K562 (cell line): ENCODE results near the gene KAZN. TPM values are rescaled to one million over a fixed set of nuclear protein-coding genes. Genes with fewer than 3 reads are reported as not detected.

ENCODE experiments used
- ATF1 ChIP-seq, 2 experiments: fragments of 450-650 bp in 1 of 2; IDR thresholded peaks; 2 replicates each; pipeline ENCODE4 v1.6.1; 2016; ENCODE audit warnings: missing compliant biosample characterization in 1 of 2, missing genetic modification characterization in 1 of 2
- FOXM1 ChIP-seq, 2 experiments: fragments of 450-650 bp in 1 of 2; sonication (generic) in 1 of 2; formaldehyde crosslinking in 1 of 2; IDR thresholded peaks; 2 replicates each; pipeline versions ENCODE4 v1.6.1 to v1.9.0; 2017 to 2022; ENCODE audit warnings: low read depth in 2 of 2, mild to moderate bottlenecking in 2 of 2, missing genetic modification reagents in 1 of 2, moderate library complexity in 1 of 2
- HCFC1 ChIP-seq: IDR thresholded peaks from 2 replicates; pipeline ENCODE4 v1.6.1; 2012; ENCODE audit warnings: low read depth, low read length, improper control_type of control experiment
- HDAC1 ChIP-seq, 2 experiments: fragments of 450-650 bp; IDR thresholded peaks; 2 replicates each; pipeline ENCODE4 v1.6.1; 2016 to 2017; ENCODE audit warnings: inconsistent platforms in 1 of 2, mild to moderate bottlenecking in 1 of 2, moderate library complexity in 1 of 2
- HDAC3 ChIP-seq: fragments of 450-650 bp; IDR thresholded peaks from 2 replicates; pipeline ENCODE4 v1.6.1; 2018; ENCODE audit warnings: borderline replicate concordance, mild to moderate bottlenecking, moderate library complexity; ENCODE audit not compliant: partially characterized antibody
- HNRNPH1 ChIP-seq: fragments of 200-400 bp; formaldehyde crosslinking; optimal IDR thresholded peaks from 2 replicates; pipeline ENCODE3; 2017; ENCODE audit warnings: low read depth, mild to moderate bottlenecking, low read length, moderate library complexity
- HNRNPK ChIP-seq: fragments of 200-400 bp; formaldehyde crosslinking; IDR thresholded peaks from one replicate; pipeline ENCODE4 v1.6.1; 2018; ENCODE audit warnings: mild to moderate bottlenecking, low read depth, low read length; ENCODE audit not compliant: poor library complexity, severe bottlenecking
- JUND ChIP-seq, 2 experiments: IDR thresholded peaks; 2 replicates in 1 of 2; 3 replicates in 1 of 2; pipeline ENCODE4 v1.6.1; 2011; ENCODE audit warnings: borderline replicate concordance in 2 of 2, low read depth in 2 of 2, low read length in 2 of 2, improper control_type of control experiment in 1 of 2, missing biosample characterization in 1 of 2, missing genetic modification characterization in 1 of 2, missing genetic modification reagents in 1 of 2
- MEIS2 ChIP-seq: fragments of 450-650 bp; IDR thresholded peaks from 2 replicates; pipeline ENCODE4 v1.6.1; 2014; ENCODE audit warnings: mild to moderate bottlenecking; ENCODE audit not compliant: partially characterized antibody
- NCOR1 ChIP-seq: fragments of 450-650 bp; IDR thresholded peaks from 2 replicates; pipeline ENCODE4 v1.6.1; 2016; ENCODE audit warnings: mild to moderate bottlenecking, moderate library complexity
- NFXL1 ChIP-seq: fragments of 450-650 bp; formaldehyde crosslinking; IDR thresholded peaks from 2 replicates; pipeline ENCODE4 v1.4.0; 2021; ENCODE audit warnings: mild to moderate bottlenecking
- PHF21A ChIP-seq: fragments of 450-650 bp; IDR thresholded peaks from 2 replicates; pipeline ENCODE4 v1.6.1; 2017; ENCODE audit warnings: low read depth, borderline replicate concordance
- U2AF1 ChIP-seq: fragments of 200-400 bp; formaldehyde crosslinking; optimal IDR thresholded peaks from 2 replicates; pipeline ENCODE3; 2017; ENCODE audit warnings: mild to moderate bottlenecking, low read depth, low read length, moderate library complexity
- polyA plus RNA-seq, 8 experiments: library from polyadenylated mRNA; depleted of rRNA in 4 of 8; stranded (reverse) in 5 of 8; unstranded in 3 of 8; fragments of >200 nt; fragmentation: Nextera tagmentation in 2 of 8; fragmentation: Illumina TruSeq in 1 of 8; extraction: Ambion mirVana in 2 of 8; extraction: Trizol in 1 of 8; gene quantifications; 2 replicates each; pipeline versions ENCODE4 v1.2.1 to v1.2.3, GENCODE V29; 2011 to 2014; ENCODE audit warnings: inconsistent platforms in 1 of 8, missing spikeins in 1 of 8
- total RNA-seq, 7 experiments: library from RNA; depleted of rRNA in 6 of 7; stranded (reverse); fragments of >200 nt in 6 of 7; fragmentation: Illumina TruSeq in 2 of 7; extraction: Trizol in 2 of 7; gene quantifications; 2 replicates each; pipeline versions ENCODE4 v1.2.1 to v1.2.3, GENCODE V29; 2011 to 2021; ENCODE audit warnings: low replicate concordance in 1 of 7
- TF ChIP-seq, protein P1 (sequence below): fragments of 450-650 bp; formaldehyde crosslinking; IDR thresholded peaks from 2 replicates; pipeline ENCODE4 v1.4.0; 2022; ENCODE audit warnings: missing genetic modification characterization
- TF ChIP-seq, protein P2 (sequence below): sonication (generic); formaldehyde crosslinking; IDR thresholded peaks from 2 replicates; pipeline ENCODE4 v1.5.0; 2020; ENCODE audit warnings: missing genetic modification reagents
- TF ChIP-seq, protein P3 (sequence below): fragments of 450-650 bp; IDR thresholded peaks from 2 replicates; pipeline ENCODE4 v1.6.1; 2018; ENCODE audit not compliant: partially characterized antibody
- TF ChIP-seq, protein P4 (sequence below): sonication (generic); formaldehyde crosslinking; IDR thresholded peaks from 2 replicates; pipeline ENCODE4 v1.8.1; 2023; ENCODE audit warnings: mild to moderate bottlenecking, missing genetic modification reagents

Gene KAZN
- total and polyA plus RNA-seq, 9 of the 15 experiments (the other 6 are each of a cell fraction or from before 2014, with no cell fraction given) = 2.1 to 21.6 (median 5.4) TPM

DNA sequence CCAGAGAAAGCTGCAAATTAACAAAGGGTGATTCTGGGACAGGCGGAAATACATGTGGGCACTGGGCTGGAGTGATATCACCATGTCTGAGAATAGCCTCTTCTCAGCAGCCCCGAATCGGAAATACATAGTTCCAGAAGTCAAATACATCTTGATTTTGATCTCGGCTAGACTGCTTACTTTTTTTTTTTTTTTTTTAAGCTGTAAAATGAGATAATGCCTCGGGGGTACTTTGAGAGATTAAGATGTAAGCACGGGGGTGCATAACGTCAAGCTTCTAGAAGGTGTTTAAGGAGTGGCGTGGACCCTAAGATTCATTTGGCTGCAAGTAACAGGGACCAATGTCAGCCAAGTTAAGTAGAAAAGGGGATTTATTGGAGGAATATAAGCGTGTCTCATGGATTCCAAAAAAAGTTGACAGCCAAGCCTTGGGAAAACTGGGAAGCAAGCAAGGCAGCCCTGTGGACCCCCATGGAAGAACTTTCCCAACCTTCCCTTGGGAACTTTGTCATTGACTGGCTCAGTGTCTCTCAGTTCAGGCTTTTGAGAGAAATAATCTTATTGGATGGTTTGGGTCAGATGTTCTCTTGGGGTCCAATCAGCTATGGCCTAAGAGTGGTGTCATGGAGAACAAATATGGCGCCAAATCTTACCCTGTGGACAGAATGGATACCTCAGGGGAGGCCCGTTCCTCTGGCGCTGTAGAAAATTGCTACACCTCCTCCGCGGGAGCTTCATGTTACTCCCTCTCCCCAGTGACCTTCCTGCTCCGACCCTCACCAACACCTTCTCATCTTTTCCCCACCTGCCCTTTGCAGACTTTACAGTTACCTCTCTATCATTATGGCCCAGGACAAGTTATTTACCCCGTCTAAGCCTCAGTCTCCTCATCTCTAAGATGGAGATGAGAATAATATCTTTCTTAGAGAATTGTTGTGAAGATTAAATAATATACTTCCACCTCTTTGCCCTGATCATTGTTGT, 186.6 kb downstream of the KAZN start (continued):
- TF ChIP-seq JUND (IDR thresholded peaks at IDR 0.05; ENCODE audit: borderline replicate concordance, low read depth, low read length) (peak; percentile 71), JUND (tag; IDR thresholded peaks at IDR 0.05; ENCODE audit: borderline replicate concordance, low read depth, low read length) (peak; percentile 50; the same call in 1 of the 3 replicates), NFXL1 (CRISPR knock-in tag) (no peak), U2AF1 (no peak), FOXM1 (IDR thresholded peaks at IDR 0.05; ENCODE audit: low read depth) (0 out of 2 replicates have a peak, but pooled peaks have one; percentile 42), FOXM1 (CRISPR knock-in tag; IDR thresholded peaks at IDR 0.05; ENCODE audit: low read depth) (no peak), PHF21A (no peak), HCFC1 (peak; percentile 34; the same call in 1 of the 2 replicates), HNRNPH1 (no peak), MEIS2 (peak; percentile 36), ATF1 (CRISPR knock-in tag; IDR thresholded peaks at IDR 0.05) (no peak), ATF1 (tag; IDR thresholded peaks at IDR 0.05) (peak; percentile 11; the same call in 1 of the 2 replicates), HNRNPK (no peak), NCOR1 (peak; percentile 92), HDAC1 (IDR thresholded peaks at IDR 0.05) (no peak), HDAC3 (peak; percentile 87)
- TF ChIP-seq, protein P1, sequence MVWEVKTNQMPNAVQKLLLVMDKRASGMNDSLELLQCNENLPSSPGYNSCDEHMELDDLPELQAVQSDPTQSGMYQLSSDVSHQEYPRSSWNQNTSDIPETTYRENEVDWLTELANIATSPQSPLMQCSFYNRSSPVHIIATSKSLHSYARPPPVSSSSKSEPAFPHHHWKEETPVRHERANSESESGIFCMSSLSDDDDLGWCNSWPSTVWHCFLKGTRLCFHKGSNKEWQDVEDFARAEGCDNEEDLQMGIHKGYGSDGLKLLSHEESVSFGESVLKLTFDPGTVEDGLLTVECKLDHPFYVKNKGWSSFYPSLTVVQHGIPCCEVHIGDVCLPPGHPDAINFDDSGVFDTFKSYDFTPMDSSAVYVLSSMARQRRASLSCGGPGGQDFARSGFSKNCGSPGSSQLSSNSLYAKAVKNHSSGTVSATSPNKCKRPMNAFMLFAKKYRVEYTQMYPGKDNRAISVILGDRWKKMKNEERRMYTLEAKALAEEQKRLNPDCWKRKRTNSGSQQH (CRISPR knock-in tag) = 0 out of 2 replicates have a peak, but pooled peaks have one; percentile 22
- TF ChIP-seq, protein P2, sequence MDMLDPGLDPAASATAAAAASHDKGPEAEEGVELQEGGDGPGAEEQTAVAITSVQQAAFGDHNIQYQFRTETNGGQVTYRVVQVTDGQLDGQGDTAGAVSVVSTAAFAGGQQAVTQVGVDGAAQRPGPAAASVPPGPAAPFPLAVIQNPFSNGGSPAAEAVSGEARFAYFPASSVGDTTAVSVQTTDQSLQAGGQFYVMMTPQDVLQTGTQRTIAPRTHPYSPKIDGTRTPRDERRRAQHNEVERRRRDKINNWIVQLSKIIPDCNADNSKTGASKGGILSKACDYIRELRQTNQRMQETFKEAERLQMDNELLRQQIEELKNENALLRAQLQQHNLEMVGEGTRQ (CRISPR knock-in tag) = peak; percentile 83
- TF ChIP-seq, protein P3, sequence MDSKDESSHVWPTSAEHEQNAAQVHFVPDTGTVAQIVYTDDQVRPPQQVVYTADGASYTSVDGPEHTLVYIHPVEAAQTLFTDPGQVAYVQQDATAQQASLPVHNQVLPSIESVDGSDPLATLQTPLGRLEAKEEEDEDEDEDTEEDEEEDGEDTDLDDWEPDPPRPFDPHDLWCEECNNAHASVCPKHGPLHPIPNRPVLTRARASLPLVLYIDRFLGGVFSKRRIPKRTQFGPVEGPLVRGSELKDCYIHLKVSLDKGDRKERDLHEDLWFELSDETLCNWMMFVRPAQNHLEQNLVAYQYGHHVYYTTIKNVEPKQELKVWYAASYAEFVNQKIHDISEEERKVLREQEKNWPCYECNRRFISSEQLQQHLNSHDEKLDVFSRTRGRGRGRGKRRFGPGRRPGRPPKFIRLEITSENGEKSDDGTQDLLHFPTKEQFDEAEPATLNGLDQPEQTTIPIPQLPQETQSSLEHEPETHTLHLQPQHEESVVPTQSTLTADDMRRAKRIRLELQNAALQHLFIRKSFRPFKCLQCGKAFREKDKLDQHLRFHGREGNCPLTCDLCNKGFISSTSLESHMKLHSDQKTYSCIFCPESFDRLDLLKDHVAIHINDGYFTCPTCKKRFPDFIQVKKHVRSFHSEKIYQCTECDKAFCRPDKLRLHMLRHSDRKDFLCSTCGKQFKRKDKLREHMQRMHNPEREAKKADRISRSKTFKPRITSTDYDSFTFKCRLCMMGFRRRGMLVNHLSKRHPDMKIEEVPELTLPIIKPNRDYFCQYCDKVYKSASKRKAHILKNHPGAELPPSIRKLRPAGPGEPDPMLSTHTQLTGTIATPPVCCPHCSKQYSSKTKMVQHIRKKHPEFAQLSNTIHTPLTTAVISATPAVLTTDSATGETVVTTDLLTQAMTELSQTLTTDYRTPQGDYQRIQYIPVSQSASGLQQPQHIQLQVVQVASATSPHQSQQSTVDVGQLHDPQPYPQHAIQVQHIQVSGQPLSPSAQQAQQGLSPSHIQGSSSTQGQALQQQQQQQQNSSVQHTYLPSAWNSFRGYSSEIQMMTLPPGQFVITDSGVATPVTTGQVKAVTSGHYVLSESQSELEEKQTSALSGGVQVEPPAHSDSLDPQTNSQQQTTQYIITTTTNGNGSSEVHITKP = peak; percentile 78
- TF ChIP-seq, protein P4, sequence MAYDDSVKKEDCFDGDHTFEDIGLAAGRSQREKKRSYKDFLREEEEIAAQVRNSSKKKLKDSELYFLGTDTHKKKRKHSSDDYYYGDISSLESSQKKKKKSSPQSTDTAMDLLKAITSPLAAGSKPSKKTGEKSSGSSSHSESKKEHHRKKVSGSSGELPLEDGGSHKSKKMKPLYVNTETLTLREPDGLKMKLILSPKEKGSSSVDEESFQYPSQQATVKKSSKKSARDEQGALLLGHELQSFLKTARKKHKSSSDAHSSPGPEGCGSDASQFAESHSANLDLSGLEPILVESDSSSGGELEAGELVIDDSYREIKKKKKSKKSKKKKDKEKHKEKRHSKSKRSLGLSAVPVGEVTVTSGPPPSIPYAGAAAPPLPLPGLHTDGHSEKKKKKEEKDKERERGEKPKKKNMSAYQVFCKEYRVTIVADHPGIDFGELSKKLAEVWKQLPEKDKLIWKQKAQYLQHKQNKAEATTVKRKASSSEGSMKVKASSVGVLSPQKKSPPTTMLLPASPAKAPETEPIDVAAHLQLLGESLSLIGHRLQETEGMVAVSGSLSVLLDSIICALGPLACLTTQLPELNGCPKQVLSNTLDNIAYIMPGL (CRISPR knock-in tag) = no peak
